LNCaP clone FGC (cell line): ENCODE measurements around the gene MAJIN.

Experiments
- DNase-seq: peaks from one replicate; pipeline ENCODE4 v3.0.0-alpha.2; 2011; ENCODE audit warnings: low read depth
- H3K4me3 ChIP-seq: 2 replicates; pipeline ENCODE4 v1.5.1; 2011; ENCODE audit warnings: mild to moderate bottlenecking, low read depth, low read length, control low read depth
- TF ChIP-seq, protein P1 (sequence below): IDR thresholded peaks from 2 replicates; pipeline ENCODE4 v1.5.1; 2012; ENCODE audit warnings: mild to moderate bottlenecking; ENCODE audit not compliant: control insufficient read depth, insufficient read depth; ENCODE audit errors: extremely low read depth

MAJIN gene

GRCh38 chr11:64908766-64909165 is 63.1 kb downstream of the MAJIN start:
- no peak for DNase-seq
- H3K4me3 ChIP-seq, result no peak overlapping the region
- TF ChIP-seq, protein P1, sequence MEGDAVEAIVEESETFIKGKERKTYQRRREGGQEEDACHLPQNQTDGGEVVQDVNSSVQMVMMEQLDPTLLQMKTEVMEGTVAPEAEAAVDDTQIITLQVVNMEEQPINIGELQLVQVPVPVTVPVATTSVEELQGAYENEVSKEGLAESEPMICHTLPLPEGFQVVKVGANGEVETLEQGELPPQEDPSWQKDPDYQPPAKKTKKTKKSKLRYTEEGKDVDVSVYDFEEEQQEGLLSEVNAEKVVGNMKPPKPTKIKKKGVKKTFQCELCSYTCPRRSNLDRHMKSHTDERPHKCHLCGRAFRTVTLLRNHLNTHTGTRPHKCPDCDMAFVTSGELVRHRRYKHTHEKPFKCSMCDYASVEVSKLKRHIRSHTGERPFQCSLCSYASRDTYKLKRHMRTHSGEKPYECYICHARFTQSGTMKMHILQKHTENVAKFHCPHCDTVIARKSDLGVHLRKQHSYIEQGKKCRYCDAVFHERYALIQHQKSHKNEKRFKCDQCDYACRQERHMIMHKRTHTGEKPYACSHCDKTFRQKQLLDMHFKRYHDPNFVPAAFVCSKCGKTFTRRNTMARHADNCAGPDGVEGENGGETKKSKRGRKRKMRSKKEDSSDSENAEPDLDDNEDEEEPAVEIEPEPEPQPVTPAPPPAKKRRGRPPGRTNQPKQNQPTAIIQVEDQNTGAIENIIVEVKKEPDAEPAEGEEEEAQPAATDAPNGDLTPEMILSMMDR, result no peak

DNA sequence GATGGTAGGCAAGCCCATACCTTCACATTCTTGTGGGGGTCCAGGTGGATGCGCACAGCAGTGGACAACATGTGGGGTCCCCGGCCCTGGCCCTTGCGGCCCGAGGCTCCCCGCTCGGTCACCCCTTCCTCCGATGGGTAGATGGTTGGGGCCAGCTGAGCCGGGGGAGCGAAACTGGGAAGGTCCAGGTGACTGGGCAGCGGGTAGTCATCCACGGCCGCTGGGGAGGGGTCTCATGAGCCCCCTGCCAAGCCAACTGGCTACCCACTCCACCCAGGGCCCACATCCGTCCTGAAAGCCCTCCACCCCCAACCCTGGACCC is 65.6 kb downstream of the MAJIN start:
- no peak for DNase-seq
- H3K4me3 ChIP-seq, result no peak overlapping the region
- TF ChIP-seq, protein P1, result no peak

- TF ChIP-seq, protein P1, result no peak
- DNase-seq, result no peak
- no peak overlapping the region for H3K4me3 ChIP-seq
Measured at GRCh38 chr11:64905516-64906313, 66.2 kb downstream of the MAJIN start.

DNA sequence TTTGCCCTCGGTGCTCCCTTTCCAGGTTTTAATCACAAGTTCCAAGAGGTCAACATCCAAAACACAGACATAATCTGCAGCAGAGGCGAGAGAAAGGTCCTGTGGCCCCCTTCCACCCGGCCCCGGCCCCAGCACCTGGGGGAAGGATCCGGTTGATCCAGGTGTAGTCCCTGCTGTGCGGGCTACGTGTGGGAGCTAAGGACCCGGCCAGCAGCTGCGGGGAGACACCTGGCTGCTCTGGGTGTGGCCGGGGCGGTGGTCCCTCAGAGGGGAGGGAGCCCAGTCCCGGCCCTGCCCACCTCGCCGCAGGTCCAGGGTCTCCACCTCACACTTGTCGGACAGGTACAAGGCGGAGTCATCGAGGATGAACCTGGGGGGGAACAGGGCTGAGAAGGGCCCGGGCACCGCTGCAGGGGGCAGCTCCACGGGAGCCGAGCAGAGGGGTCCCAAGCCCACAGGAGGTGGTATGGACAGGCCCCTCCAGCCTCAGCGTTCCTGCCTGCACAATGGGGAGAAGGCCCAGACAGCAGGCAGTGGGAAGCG is 68.5 kb downstream of the MAJIN start:
- DNase-seq, result no peak
- H3K4me3 ChIP-seq, result no peak overlapping the region
- TF ChIP-seq, protein P1, result no peak

- H3K4me3 ChIP-seq, result no peak overlapping the region
- TF ChIP-seq, protein P1, result no peak
- DNase-seq, result no peak
Measured at GRCh38 chr11:64902102-64902900, 69.6 kb downstream of the MAJIN start.

DNA sequence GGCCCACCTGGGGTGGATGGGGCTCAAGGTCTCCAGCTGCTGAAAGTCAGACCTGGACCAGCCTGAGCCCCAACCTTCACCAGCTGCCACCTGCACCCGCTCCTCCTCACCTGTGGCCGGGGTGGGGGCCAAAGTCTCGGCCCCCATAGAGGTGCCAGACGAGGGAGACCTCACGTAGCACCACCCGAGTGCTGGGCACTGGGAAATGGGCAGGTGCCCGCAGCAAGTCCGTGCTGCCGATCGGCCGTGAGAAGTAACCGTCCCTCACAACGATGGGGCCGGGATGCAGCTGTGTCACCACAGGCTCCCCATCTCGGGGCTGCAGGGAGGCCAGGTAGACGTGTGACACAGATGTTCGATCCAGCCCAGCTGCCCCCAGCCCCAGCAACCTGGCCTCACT is 71.1 kb downstream of the MAJIN start:
- DNase-seq, result no peak
- no peak overlapping the region for H3K4me3 ChIP-seq
- TF ChIP-seq, protein P1, result no peak
